K562 treated with DMSO at 1 percent for 12 hours (cell line): ENCODE results near the gene THUMPD3. TPM values are rescaled to one million over a fixed set of nuclear protein-coding genes. Genes with fewer than 3 reads are reported as not detected.

ENCODE experiments used
- total RNA-seq: library from RNA; unstranded; fragments of 300-600 nt; gene quantifications from 2 replicates; pipeline ENCODE4 v1.2.3, GENCODE V29; 2022; ENCODE audit not compliant: insufficient read depth

Gene THUMPD3, protein sequence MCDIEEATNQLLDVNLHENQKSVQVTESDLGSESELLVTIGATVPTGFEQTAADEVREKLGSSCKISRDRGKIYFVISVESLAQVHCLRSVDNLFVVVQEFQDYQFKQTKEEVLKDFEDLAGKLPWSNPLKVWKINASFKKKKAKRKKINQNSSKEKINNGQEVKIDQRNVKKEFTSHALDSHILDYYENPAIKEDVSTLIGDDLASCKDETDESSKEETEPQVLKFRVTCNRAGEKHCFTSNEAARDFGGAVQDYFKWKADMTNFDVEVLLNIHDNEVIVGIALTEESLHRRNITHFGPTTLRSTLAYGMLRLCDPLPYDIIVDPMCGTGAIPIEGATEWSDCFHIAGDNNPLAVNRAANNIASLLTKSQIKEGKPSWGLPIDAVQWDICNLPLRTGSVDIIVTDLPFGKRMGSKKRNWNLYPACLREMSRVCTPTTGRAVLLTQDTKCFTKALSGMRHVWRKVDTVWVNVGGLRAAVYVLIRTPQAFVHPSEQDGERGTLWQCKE
- total RNA-seq: 41.4 and 77.7 TPM in 2 replicates

DNA sequence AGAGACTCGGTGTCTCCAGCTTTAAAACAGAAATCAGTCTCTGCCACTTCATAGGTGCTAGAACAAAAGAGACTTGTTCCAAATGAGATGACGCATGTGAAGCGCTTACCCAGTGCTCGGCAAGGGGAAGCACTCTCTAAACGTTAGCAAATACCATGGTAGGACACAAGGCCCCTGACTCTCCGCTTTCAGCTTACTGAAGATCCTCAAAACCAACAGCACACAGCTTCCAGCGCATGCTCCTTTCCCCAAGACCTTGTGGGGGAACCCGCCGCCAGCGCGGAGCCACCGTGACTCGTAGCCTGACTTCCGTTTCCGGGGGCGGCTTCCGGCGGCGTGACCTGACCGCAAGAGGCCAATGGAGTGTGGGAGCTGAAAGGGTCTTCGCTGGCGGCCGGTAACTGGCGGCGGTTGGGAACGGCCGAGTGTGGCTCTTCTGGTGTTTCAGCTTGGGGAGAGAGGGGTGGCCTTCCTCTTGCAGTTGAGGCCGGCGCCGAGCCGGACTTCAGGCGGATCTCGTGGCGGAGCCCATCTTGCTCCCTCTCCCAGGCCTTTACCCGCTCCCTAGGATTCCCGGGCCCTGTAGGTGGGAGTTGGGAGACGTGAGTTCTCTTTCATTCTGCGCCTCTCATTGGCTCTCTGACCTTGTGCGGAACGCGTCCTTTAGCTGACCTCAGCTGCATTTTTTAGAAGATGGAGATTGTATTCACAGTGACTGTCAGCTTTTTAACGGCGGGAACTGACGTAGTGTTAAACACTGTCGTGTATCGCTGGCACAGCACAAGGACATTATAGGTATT is at the start of gene THUMPD3:
THUMPD3 (plus strand) TSS at position 324 of the 800 bp plus-strand sequence. CDS start 2,015 bp downstream, outside the sequence.

DNA sequence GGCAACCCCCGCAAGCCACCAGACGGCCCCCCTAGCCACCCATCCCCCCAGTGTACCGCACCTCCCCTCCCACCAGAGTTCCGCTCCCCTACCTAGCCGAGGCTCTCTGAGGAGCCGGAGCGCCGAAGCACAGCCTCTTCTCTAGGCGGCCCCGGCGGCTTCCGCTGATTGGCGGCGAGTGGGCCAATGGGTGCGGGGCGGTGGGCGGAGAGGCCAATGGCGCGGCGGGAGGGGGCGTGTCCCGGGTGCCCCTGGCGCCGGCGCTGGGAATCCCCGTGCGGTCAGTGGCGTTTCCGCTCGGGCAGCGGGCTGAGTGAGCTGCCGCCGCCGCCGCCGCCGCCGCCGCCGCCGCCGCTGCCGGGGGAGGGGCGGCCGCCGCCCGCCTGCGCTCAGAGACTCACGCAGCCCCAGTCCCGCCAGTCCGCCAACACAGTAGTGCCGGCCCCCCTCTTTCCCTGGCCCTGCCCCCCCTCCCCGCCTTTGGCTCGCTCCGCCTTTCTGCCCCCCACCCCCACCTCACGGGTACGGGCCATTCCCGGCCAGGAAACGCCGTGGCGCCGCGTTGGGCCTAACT is 34.6 kb downstream of the THUMPD3 start, which contains the start of gene SETD5:
SETD5 (plus strand) TSS at position 284 of the 574 bp plus-strand sequence. CDS start 31,324 bp downstream, outside the sequence.

Other genes with a start within 250 kb of the THUMPD3 start
- gene SRGAP3, start 113.4 kb upstream of the THUMPD3 start, total RNA-seq: 0.20 TPM in 1 of 2 replicates, not detected in the other
- 15.5 and 102 TPM in 2 replicates for gene SETD5, start 34.6 kb downstream of the THUMPD3 start, total RNA-seq
- not detected in 2 replicates for gene LHFPL4, start 190.8 kb downstream of the THUMPD3 start, total RNA-seq